Thyroid gland (tissue), 4 donors: Measurements from ENCODE around the gene ANXA3. TPM values are rescaled to one million over a fixed set of nuclear protein-coding genes. Genes with fewer than 3 reads are reported as not detected.
A peak's percentile ranks its signal among the peaks of the same experiment; 100 is the strongest.

Source experiments
- DNase-seq, 2 donors: peaks; one replicate each; pipeline ENCODE4 v3.0.0-alpha.2; 2019
- H3K27ac ChIP-seq, 3 donors: fragments of 200-600 bp; sonication (generic); 1 replicate in 2 of 3; 2 replicates in 1 of 3; pipeline ENCODE4 v1.5.1; 2016 to 2019; ENCODE audit warnings: mild to moderate bottlenecking in 1 of 3, moderate library complexity in 1 of 3
- H3K27me3 ChIP-seq: fragments of 200-600 bp; sonication (generic); one replicate; pipeline ENCODE4 v1.5.1; 2019
- H3K36me3 ChIP-seq, 2 donors: fragments of 200-600 bp; sonication (generic); one replicate each; pipeline ENCODE4 v1.5.1; 2016 to 2019
- H3K4me1 ChIP-seq, 2 donors: fragments of 200-600 bp; sonication (generic); one replicate each; pipeline ENCODE4 v1.5.1; 2017 to 2019
- H3K4me3 ChIP-seq, 3 donors: fragments of 200-600 bp; sonication (generic); replicated peaks in 1 of 3; 1 replicate in 2 of 3; 2 replicates in 1 of 3; pipeline ENCODE4 v1.5.1; 2016; ENCODE audit warnings: mild to moderate bottlenecking in 1 of 3
- H3K9me3 ChIP-seq: fragments of 200-600 bp; sonication (generic); one replicate; pipeline ENCODE4 v1.5.1; 2017
- POLR2A ChIP-seq, 2 donors: fragments of 450-650 bp; IDR thresholded peaks; one replicate each; pipeline ENCODE4 v1.6.1; 2017; ENCODE audit warnings: antibody characterized with exemption in 2 of 2, mild to moderate bottlenecking in 2 of 2, moderate library complexity in 1 of 2
- WGBS, 2 donors: methylation state at CpG; one replicate each; pipeline ENCODE4 v1.1.5; 2017; 5-methylcytosine and 5-hydroxymethylcytosine counted together
- intact Hi-C: fragments of 100-400 bp; cut with DNase I; formaldehyde crosslinking; loops from one replicate; pipeline ENCODE4 v1.15.1; 2023
- total RNA-seq, 4 donors: library from RNA; depleted of rRNA; stranded (reverse); fragments of >200 nt; gene quantifications; one replicate each; pipeline ENCODE4 v1.2.3, GENCODE V29; 2016
- TF ChIP-seq, protein P1 (sequence below), 6 experiments: fragments of 200-600 bp in 3 of 6; fragments of 450-650 bp in 3 of 6; sonication (generic) in 3 of 6; IDR thresholded peaks; one replicate each; pipeline ENCODE4 v1.5.1; 2016 to 2019; ENCODE audit warnings: antibody characterized with exemption in 6 of 6, mild to moderate bottlenecking in 2 of 6, inconsistent platforms in 1 of 6, moderate library complexity in 1 of 6

Gene ANXA3
- total RNA-seq, 4 donors from 2014 or later = 98.7 to 213 (median 156) TPM

DNA sequence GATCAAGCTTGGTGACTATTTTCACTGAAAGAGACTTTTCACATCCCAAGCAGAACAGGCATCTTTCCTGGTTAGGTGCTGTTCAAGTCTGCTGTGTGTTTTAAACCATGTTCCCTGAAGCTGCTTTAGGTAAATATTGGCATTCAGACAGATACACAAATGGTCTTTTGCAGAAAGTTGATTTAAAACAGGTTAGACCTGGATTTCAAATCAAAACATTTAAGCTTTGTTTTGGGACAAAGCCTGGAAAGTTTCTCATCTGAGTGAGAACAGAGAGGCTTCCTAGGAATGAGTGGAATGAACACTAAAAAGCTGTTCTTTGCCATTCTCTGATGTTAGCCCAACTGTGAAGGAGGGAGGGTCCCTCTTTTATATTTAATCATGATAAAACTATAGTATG lies 10.1 kb downstream of the ANXA3 start:
- Histone ChIP-seq H3K27me3 (no peaks in the 10 kb centered on the region), H3K4me1 (peaks cover 41 to 60% of the 10 kb centered on the region in 2 donors), H3K9me3 (no peaks in the 10 kb centered on the region), H3K36me3 (no peaks in the 10 kb centered on the region), H3K4me3 (no peak overlapping the region), H3K27ac (peak overlapping the region; percentile 79 to 97 (median 88))
- TF ChIP-seq, protein P1, sequence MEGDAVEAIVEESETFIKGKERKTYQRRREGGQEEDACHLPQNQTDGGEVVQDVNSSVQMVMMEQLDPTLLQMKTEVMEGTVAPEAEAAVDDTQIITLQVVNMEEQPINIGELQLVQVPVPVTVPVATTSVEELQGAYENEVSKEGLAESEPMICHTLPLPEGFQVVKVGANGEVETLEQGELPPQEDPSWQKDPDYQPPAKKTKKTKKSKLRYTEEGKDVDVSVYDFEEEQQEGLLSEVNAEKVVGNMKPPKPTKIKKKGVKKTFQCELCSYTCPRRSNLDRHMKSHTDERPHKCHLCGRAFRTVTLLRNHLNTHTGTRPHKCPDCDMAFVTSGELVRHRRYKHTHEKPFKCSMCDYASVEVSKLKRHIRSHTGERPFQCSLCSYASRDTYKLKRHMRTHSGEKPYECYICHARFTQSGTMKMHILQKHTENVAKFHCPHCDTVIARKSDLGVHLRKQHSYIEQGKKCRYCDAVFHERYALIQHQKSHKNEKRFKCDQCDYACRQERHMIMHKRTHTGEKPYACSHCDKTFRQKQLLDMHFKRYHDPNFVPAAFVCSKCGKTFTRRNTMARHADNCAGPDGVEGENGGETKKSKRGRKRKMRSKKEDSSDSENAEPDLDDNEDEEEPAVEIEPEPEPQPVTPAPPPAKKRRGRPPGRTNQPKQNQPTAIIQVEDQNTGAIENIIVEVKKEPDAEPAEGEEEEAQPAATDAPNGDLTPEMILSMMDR (IDR thresholded peaks at IDR 0.05) = no peak
- peak in 1 of 2 donors; percentile 89 for TF ChIP-seq POLR2A (IDR thresholded peaks at IDR 0.05)
- peak in 1 of 2 donors; percentile 16 for DNase-seq
- intact Hi-C loops = no loop called here

DNA sequence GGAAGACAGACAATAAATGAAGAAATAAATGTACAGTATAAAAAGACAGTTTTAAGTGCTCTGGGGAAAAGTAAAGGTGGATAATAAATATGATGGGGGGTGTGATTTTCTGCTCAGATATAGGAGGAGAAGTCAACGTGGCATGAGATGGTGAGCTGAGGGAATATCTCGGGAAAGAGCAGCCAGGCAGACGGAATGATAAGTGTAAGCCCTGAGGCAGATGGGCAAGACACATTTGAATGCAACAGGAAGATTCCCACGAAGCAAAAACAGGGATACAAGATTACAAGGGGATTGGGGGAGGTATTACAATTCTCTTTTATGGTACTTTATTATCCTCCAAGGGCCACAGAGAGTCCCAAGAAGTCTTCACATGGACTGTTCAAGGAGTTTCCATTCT lies 11.1 kb downstream of the ANXA3 start:
- no peak for DNase-seq
- intact Hi-C loops = no loop called here
- TF ChIP-seq POLR2A (IDR thresholded peaks at IDR 0.05) = no peak
- TF ChIP-seq, protein P1 (IDR thresholded peaks at IDR 0.05) = no peak
- H3K27me3 ChIP-seq = no peaks in the 10 kb centered on the region
- 69 to 73% methylated on average over 4 of the region's 4 CpGs for WGBS, 2 donors
- H3K36me3 ChIP-seq = no peaks in the 10 kb centered on the region
- H3K4me3 ChIP-seq = no peak overlapping the region
- peaks cover 41 to 57% of the 10 kb centered on the region in 2 donors for H3K4me1 ChIP-seq
- H3K9me3 ChIP-seq = no peaks in the 10 kb centered on the region
- peak overlapping the region; percentile 65 to 97 (median 72) for H3K27ac ChIP-seq

DNA sequence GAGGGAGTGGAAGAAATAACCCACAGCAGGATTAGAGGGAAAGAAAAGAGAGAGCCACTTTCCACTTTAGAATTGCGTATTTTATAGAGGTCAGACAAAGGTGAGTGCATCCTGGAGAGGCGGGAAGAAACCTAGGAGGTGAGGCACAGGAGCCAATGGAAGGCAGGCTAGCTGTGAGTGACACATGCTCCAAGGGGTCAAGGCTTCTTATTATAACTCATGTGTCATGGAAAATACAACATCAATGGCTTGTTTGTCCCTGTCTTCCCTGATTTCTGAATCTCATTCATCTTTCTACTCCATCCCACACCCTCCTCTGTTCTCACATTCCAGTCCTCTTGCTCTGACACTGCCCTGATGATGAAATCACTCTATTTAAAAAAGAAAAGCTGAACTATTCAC lies 14.4 kb downstream of the ANXA3 start:
- H3K4me1 ChIP-seq = peaks cover 34 to 60% of the 10 kb centered on the region in 2 donors
- H3K9me3 ChIP-seq = no peaks in the 10 kb centered on the region
- no peaks in the 10 kb centered on the region for H3K36me3 ChIP-seq
- WGBS, 2 donors = 72 to 79% methylated on average over 2 of the region's 2 CpGs
- intact Hi-C loops = no loop called here
- no peak overlapping the region for H3K4me3 ChIP-seq
- no peaks in the 10 kb centered on the region for H3K27me3 ChIP-seq
- DNase-seq = no peak
- H3K27ac ChIP-seq = peak overlapping the region in 2 of 3 donors; percentile 72 to 97
- TF ChIP-seq, protein P1 (IDR thresholded peaks at IDR 0.05) = no peak
- no peak for TF ChIP-seq POLR2A (IDR thresholded peaks at IDR 0.05)

DNA sequence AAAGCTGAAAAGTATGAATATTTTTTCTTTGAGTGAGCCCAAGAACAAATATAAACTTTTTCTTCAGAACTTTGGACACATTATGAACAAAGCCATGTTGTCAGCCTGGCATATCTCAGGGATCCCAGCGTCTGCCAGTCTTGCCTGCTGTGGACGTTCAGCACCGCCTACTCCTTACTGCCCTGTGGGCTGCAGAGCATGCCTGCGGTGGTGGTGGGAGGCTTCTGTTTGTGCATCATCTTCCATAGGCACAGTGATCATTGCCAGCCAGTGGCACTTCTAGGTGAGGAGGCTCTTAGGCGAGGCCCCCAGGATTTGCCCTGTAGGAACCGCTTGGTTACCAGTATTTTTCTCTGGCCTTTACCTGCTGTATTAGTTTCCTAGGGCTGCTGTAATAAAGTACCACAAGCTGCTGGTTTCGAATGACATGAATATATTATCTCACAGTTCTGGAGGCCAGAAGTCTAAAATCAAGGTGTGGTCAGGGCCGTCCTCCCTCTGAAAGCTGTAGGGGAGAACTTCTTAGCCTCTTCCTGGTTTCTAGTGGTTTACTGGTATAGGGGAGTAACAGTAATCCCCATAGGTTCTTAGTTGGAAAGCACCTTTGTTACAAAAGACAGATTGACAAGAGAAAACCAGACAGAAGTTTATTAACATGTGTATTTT lies 15.4 kb downstream of the ANXA3 start:
- Histone ChIP-seq H3K4me1 (peaks cover 28 to 54% of the 10 kb centered on the region in 2 donors), H3K9me3 (no peaks in the 10 kb centered on the region), H3K36me3 (no peaks in the 10 kb centered on the region), H3K27me3 (no peaks in the 10 kb centered on the region), H3K4me3 (no peak overlapping the region), H3K27ac (peak overlapping the region in 2 of 3 donors; percentile 34 to 97)
- intact Hi-C loops = no loop called here
- 90 to 95% methylated on average over 6 to 8 of the region's 8 CpGs for WGBS, 2 donors
- TF ChIP-seq, protein P1 (IDR thresholded peaks at IDR 0.05) = no peak
- TF ChIP-seq POLR2A (IDR thresholded peaks at IDR 0.05) = no peak
- DNase-seq = no peak

DNA sequence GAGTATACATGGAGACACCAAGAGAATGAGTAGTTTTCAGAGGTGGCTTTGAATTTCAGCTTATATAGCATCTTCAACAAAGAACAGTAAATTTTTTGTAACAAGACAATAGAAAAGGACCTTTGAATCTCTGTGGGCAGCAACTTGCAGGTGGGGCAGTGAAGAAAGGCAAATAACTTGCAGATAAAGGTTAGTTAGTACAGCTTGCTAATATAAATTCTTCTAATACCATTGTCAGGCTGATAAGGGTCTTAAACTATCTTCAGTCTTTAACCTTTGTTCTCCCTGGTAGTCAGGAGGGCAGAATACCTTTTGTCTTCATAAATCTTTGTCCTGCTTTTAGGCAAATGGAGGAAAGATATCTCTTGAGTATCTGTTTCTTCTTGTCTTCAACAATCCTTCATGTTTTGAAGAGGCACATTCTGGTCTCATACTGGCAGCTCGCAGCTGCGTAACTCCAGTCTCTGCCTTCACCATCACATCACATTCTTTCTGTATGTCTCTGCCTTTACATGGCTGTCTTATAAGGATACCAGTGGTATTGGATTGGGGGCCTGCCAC lies 16.0 kb downstream of the ANXA3 start:
- peaks cover 22 to 48% of the 10 kb centered on the region in 2 donors for H3K4me1 ChIP-seq

More for the DNA sequence above, 16.0 kb downstream of the ANXA3 start:
- H3K36me3 ChIP-seq = no peaks in the 10 kb centered on the region
- 93 to 95% methylated on average over 2 of the region's 2 CpGs for WGBS, 2 donors
- intact Hi-C loops = no loop called here
- no peaks in the 10 kb centered on the region for H3K27me3 ChIP-seq
- H3K27ac ChIP-seq = peak overlapping the region in 1 of 3 donors; percentile 34
- DNase-seq = no peak
- H3K4me3 ChIP-seq = no peak overlapping the region
- no peaks in the 10 kb centered on the region for H3K9me3 ChIP-seq
- TF ChIP-seq POLR2A (IDR thresholded peaks at IDR 0.05) = no peak
- TF ChIP-seq, protein P1 (IDR thresholded peaks at IDR 0.05) = no peak
